Fibroblast of the conjunctiva (primary cell): Measurements from ENCODE around the gene C9orf50.

Experiments used
- DNase-seq: peaks from one replicate; pipeline ENCODE4 v3.0.0-alpha.2; 2010; ENCODE audit warnings: low read depth

Gene C9orf50

GRCh38 chr9:129590466-129590865, 30.4 kb downstream of the C9orf50 start:
- DNase-seq, result no peak

DNA sequence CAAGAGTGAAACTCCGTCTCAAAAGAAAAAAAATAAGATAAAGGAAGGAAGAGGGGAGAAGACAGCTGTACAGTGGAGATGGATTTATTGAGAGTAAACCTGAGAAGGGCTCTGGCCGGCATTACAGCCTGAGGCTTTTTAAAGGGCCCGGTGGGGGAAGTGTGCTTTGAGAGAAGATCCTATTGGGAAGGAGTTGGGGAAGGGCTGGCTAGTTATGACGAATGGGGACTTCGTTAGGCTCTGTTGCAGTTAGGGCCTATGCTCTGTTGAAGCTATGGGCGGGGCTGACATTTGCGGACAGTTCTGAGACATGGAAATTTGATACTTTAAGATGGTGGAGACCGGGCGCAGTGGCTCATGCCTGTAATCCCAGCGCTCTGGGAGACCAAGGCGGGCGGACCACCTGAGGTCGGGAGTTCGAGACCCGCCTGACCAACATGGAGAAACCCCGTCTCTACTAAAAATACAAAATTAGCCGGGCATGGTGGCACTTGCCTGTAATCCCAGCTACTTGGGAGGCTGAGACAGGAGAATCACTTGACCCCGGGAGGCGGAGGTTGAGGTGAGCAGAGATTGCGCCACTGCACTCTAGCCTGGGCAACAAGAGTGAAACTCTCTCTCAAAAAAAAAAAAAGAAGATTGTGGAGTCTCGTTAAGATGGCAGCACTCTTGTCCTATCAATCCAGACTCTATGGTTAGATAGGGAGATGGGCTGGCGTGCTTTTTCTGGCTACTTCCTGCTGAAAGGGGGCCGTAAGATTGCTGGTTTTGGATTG, 33.2 kb downstream of the C9orf50 start:
- DNase-seq, result no peak

DNA sequence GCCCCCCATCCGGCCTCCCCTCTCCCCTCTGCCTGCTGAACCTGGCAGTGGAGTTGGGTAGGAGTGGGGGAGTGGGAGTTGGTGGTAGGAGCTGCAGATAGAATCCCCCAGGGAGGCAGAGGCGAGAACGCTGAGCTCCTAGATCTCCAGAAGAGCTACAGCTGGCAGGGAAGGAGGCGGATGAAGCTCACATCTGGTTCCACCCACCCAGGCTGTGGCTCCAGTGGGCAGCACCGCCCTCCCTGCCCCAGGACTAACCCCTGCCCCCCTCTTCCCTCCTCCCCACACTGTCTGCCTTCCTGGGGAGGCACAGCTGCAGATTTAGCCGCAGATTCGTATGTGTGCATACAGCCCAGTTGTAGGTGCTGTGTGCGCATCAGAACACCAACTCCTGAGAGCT, 34.2 kb downstream of the C9orf50 start:
- no peak for DNase-seq

DNA sequence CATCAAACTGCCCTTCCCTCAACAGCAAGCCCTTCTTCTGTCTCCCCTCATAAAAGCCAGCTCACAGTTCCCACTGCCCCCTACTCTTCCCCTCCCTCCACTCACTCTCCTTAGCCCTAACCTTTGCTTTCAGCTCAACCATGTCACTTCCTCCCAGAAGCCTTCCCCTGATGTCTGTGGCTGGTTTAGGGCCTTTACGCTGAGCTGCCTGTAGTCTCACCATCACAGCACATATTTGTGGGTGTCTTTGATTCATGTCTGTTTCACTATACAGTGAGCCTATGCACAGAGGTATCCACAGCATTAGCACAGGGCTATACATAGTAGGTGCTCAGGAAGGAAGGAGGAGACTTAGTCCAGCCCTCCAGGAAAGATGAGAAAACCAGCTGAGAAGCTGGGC, 34.7 kb downstream of the C9orf50 start:
- DNase-seq, result no peak

GRCh38 chr9:129585352-129585751, 35.5 kb downstream of the C9orf50 start:
- no peak for DNase-seq

DNA sequence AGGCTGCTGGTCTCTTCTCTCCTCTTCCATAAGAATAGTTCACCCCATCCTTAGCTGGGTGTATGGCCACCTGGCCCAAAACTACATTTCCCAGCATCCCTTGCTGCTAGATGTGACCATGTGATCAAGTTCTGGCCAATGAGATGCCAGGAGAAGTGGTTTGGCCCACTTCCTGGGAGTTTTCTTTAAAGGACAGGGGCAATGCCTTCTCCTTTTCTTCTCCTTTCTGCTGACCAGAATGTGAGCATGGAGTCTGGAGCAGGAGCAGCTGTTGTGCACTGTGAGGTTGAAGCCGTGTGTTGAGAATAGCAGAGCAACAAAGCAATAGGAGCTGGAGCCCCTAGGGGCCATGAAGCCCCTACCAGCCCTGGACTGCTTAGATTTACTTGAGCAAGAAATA, 36.8 kb downstream of the C9orf50 start:
- peak; percentile 78 for DNase-seq

DNA sequence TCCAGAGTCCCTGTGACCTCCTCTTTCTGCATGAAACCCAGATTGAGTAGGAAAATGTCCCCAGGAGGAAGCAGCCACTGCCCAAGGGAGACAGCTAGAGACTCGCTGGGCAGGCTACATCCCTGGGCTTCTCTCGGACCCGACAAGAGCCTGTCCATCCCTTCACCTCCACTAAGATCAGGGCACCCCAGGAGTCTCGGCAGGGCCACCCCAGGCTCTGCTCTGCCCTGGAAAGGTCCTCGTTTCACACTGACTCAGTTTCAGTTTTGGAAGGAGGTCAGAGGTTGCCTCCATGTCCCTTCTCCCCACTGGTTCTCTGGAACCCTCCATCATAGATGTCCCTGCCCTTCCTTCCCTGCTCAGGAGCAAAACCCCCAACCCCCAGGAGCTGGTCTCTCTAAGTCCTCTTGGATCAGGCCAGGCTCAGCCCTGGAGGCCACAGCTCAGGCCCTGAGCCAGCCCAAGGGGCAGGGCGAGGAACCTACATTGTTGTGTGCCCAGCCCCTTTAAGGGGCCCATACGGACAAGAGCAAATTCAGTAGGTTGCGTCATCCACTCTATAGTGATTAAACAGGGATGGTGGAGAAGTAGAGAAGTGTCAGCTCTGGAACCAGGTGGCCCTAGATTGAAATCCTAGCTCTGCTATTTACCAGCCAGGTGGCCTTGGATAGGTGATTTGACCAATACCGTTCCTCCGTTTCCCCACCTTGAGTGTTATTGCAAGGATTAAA, 37.4 kb downstream of the C9orf50 start:
- DNase-seq, result no peak

- no peak for DNase-seq
Observed at GRCh38 chr9:129582855-129583254, 38.0 kb downstream of the C9orf50 start.

DNA sequence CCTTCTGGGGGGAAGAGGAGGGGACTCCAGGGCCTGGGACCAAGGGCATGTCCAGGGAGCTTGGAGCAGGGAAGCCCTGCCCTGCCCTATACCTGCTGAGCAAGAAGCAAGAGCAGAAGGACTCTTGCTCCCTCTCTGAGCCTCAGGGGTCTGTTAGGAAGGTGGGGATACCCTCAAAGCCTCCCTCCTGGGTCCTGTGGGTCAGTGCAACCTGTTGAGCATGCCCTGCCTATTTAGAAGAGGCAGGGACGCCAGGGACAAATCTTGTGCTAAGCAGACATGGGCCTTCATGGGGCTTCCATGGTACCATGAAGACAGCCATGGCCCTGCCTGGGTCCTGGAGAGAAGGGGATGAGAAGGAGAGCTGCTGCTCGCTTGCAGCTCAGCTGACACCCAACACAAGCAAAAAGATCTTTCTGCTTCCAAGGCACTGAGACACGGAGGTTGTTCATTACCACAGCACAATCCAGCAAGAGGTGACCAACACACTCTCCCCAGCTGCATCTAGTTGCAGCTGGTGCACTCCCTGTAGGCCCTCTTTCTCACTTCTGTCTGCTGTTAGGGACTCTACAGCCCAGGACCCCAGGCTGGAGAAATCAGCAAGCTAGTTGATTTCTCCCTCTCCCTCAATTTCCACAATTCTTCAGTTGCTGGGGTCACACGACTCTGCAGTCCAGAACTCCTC, 39.3 kb downstream of the C9orf50 start:
- no peak for DNase-seq

DNA sequence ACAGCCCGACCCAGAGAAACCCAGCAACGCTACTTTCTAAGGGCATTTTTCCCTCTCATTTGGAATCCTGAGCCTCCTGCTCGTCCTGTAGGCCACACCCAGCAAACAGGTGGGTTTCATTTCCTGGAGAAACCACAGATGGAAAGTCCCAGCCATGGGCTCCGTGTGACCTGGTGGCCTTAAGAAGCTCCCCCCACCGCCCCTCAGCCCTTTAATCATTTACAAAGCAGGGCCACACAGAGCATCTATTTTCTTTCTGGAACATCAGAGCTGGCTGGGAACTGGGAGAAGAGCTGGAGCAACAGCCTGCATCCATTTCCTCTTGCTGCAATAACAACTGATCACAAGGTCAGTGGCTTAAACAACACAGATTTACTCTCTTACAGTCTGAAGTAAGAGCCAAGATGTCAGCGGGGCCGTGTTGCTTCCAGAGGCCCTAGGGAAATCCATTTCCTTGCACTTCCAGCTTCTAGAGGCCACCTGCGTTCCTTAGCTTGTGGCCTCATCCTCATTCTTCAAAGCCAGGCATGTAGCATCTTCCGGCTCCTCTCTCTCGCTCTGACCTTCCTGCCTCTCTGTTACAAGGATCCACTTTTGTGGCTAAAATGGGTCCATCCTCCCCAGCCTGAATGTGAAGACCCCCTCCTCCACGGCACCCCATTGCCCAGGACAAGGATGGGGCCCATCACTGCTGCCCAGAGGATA, 40.5 kb downstream of the C9orf50 start:
- no peak for DNase-seq

DNA sequence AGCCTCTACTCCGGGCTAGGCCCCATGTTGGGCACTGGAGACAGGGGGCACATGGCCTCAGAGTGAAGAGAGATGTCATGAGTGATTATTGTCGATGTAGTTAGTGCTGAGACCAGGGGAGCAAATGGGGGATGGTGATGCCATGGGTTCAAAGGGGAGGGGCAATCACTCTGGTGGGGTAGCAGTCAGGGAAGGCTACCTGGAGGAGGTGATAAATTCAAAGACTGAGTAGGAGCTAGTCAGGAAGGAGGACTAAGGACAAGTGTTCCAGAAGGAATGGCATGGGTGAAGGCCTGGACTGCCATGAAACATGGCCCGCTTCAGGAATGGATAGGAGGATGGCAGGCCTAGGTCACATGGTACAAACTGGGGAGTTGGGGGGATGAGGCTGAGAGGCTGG, 41.6 kb downstream of the C9orf50 start:
- no peak for DNase-seq

DNA sequence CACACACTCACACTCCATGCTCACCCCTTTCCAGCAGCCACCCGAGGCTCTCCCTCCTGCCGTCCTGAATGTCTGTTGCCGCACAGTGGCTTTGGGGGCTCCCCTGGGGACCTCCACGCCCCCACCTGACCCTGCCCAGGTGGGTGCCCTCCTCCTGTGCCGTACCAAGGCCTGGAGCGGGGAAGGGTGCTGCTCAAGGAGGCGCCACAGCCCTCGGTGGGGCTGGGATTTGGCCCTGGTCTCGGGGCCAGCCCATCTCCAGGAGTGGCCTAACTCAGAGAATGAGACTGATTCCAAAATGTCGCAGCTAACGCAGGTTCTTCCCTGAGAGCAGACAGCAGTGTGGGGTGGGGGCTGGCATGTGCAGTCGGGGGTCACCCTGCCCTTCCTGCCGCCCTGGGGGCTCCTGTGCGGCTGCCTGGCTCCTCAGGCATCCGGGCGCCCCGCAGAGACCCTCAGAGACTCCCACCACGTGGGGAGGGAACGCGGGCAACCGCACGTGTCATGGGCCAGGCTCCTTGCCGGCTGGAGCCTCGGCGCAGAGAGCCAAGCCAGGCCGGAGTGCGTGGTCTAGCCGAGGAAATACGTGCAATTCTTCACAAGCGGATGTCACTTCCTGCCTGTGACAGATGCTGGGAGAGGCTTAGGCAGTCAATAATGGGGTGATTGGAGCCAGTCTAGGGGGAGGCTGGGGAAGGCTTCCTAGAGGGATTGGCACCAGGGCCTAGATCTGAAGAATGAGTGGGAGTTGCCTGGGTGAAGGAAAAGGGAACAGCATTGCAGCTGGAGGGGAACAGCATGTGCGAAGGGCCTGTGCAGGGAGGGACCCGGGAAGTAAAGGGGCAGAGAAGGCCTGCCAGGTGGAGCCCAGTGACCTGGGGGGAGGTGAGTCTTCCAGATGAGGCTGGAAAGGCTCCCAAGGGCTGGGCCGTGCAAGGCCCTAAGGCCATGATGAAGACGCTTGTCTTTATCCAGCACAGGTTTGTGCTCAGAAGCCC, 44.1 kb downstream of the C9orf50 start:
- no peak for DNase-seq

- no peak for DNase-seq
Observed at GRCh38 chr9:129575818-129576217, 45.1 kb downstream of the C9orf50 start.

DNA sequence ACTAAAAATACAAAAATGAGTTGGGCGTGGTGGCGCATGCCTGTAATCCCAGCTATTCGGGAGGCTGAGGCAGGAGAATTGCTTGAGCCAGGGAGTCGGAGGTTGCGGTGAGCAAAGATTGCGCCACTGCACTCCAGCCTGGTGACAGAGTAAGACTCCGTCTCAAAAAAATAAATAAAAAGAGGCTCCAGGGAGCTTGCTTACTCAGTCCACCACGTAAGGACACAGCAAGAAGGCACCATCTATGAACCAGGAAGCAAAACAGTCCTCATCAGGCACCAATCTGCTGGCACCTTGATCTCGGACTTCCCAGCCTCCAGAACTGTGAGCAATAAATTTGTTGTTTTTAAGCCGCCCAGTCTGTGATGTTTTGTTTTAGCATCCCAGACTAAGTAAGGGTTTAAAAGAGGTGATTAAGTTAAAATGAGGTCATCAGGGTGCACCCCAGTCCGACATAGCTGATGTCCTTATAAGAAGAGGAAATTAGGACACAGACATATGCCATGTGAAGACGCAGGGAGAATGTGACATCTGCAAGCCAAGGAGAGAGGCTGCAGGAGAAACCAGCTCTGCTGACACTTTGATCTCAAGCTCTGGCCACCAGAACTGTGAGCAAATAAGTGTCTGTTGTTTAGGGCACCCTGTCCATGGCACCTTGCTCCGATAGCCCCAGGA, 45.9 kb downstream of the C9orf50 start:
- DNase-seq, result no peak

- no peak for DNase-seq
Observed at GRCh38 chr9:129573977-129574376, 46.9 kb downstream of the C9orf50 start.

GRCh38 chr9:129572517-129572916, 48.4 kb downstream of the C9orf50 start:
- DNase-seq, result no peak

DNA sequence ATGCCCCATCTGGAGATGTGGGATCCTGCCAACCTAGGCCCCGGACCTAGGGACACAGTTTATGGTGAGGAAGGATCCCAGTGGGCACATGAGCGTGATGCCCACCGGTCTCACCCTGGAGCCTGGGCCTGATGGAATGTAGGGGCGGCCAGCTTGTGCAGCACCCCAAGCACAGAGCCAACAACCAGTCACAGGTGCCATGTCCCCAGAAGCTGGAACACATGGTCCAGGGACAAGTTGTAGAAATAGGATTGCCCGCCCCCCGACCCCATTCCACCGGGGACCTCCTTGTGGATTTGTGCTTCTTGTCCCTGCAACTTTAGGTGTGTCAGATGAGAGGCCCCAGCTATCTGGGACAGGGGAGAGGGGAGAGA, 48.9 kb downstream of the C9orf50 start:
- DNase-seq, result no peak

DNA sequence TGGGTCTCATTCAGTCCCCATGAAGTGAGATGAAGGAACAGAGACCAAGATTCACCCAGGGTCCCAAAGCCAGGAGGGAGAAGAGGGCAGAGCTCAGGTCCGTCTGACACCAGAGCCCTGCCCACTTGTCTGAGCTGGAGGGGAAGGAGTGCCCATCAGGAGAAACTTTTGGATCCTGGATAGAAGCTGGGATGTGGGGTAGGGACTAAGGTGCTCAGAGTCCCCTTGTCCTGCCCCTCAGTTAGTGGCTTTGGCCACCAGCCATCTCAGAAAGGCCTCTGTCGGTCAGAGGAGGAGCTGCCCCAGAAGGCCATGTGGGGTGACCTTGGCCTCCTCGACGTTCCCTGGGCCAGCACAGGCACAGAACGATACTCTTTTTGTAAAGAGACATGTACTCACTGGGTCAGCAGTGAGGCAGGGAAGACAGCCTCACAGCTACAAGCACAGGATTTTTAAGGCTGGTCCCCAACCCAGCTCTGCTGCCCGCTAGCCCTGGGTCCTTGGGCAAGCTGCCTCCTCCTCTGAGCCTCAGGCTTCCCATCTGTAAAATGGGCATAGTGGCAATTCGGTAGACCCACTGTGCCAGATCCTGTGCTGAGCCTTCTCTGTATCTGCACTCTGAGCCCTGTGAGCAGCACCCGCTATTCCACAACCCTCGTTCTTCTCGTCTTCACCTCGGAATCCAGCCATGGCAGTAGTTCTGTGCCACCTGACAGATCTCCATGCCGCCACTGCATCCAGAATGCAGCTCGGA, 49.4 kb downstream of the C9orf50 start:
- no peak for DNase-seq

DNA sequence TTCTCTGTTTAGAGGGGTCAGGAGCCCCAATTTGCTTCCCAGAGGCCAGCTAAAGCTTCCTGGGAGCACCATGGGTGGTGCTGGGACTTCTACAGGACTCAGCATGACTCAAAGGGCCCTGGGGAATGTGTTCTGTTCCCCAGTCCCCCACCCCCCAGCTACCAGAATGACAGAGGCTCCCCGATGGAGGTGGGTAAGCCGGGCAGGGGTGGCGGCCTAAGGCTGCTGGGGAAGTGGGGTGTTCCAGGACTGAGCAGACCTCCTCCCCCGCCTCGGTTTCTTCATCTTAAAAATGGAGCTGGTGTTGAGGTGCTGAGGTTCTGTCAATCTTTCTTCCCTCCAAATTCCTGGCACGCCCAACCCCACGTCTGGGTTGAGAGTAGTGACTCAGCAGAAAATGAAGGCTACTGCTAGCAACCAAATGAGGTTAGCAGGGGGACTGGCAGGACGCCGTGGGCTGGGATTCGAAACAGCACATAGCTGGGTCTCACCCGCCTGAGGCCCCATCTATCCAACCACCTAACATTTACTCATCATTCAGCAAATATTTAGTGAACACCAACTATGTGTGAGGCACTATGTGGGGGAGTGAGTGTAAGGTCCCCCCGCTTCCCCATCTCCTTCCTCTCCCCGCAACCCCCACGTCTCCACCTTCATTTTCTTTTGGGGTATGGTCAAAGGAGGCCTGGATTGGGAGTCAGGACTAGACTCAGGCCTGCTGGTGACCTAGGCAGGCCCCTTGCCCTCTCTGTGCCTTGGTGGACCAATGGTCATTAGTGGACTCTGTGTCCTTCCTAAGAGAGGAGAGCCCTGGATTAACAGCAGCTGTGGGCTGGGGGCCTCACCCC, 50.2 kb downstream of the C9orf50 start:
- peak; percentile 81 for DNase-seq
